Measurements from ENCODE around the gene NEK2. TPM values are rescaled to one million over a fixed set of nuclear protein-coding genes. Genes with fewer than 3 reads are reported as not detected.

Gene NEK2
- total RNA-seq, 1 experiment from 2014 or later = 17.6 TPM

- Histone ChIP-seq H3K9me3 (ENCODE audit: control insufficient read depth, low read depth, low read length) (no peaks in the 10 kb centered on the region), H3K27ac (ENCODE audit: insufficient read length, low read depth, low read length) (no peak overlapping the region), H2BK5ac (ENCODE audit: insufficient read length, low read length) (no peak overlapping the region), H3K9ac (ENCODE audit: extremely low read depth, insufficient read length, low read length) (no peak overlapping the region), H4K20me1 (ENCODE audit: control insufficient read depth, insufficient read depth, insufficient read length) (no peaks in the 10 kb centered on the region), H3K23me2 (ENCODE audit: insufficient read length, low read depth, low read length, poor library complexity, severe bottlenecking) (no peaks in the 10 kb centered on the region), H2AFZ (ENCODE audit: low read length) (no peak overlapping the region), H3K23ac (ENCODE audit: insufficient read length, low read depth, low read length) (no peak overlapping the region), H3K79me1 (ENCODE audit: insufficient read depth, low read depth, low read length, poor library complexity, severe bottlenecking) (no peaks in the 10 kb centered on the region), H4K8ac (replicated peaks; ENCODE audit: insufficient read length, low read depth, low read length) (no peak overlapping the region), H2BK20ac (ENCODE audit: low read depth, low read length, poor library complexity, severe bottlenecking) (no peak overlapping the region), H3K56ac (ENCODE audit: insufficient read length, low read depth, low read length) (no peak overlapping the region), H4K91ac (ENCODE audit: insufficient read length, low read depth, low read length) (no peak overlapping the region), H2AK5ac (ENCODE audit: insufficient read length, low read length) (no peak overlapping the region), H2BK120ac (ENCODE audit: low read depth, low read length, poor library complexity, severe bottlenecking) (no peak overlapping the region), H3K4me2 (ENCODE audit: insufficient read depth, insufficient read length, low read length) (no peak overlapping the region), H2BK12ac (ENCODE audit: insufficient read length, low read depth, low read length) (no peak overlapping the region), H3K27me3 (ENCODE audit: insufficient read depth, low read length) (no peaks in the 10 kb centered on the region; the same call in 1 of the 2 replicates), H3K79me2 (ENCODE audit: insufficient read depth, low read length) (no peaks in the 10 kb centered on the region), H3T11ph (ENCODE audit: low read length) (no peak overlapping the region), H3K4ac (ENCODE audit: low read depth, low read length) (no peak overlapping the region), H4K5ac (ENCODE audit: insufficient read length, low read depth, low read length) (no peak overlapping the region), H3K14ac (ENCODE audit: insufficient read depth, low read length) (no peak overlapping the region), H3K4me1 (ENCODE audit: insufficient read depth, low read length) (no peaks in the 10 kb centered on the region), H3K18ac (ENCODE audit: insufficient read length, low read depth, low read length) (no peak overlapping the region), H2BK15ac (ENCODE audit: low read depth, low read length) (no peak overlapping the region)
- no peaks in the 10 kb centered on the region for H3K9me3 Mint-ChIP-seq
- H3K4me3 Mint-ChIP-seq = no peak overlapping the region
- DNase-seq = no peak
- no peaks in the 10 kb centered on the region; the same call in 1 of the 2 replicates for H3K27me3 Mint-ChIP-seq (ENCODE audit: low read depth)
- WGBS (ENCODE audit: extremely low coverage, insufficient read length, low lambda C conversion rate) = no CpG with 5 or more reads among the region's 5 CpGs
- H3K4me1 Mint-ChIP-seq = peaks cover 10 to 14% of the 10 kb centered on the region in 2 experiments
- TF ChIP-seq, protein P1, sequence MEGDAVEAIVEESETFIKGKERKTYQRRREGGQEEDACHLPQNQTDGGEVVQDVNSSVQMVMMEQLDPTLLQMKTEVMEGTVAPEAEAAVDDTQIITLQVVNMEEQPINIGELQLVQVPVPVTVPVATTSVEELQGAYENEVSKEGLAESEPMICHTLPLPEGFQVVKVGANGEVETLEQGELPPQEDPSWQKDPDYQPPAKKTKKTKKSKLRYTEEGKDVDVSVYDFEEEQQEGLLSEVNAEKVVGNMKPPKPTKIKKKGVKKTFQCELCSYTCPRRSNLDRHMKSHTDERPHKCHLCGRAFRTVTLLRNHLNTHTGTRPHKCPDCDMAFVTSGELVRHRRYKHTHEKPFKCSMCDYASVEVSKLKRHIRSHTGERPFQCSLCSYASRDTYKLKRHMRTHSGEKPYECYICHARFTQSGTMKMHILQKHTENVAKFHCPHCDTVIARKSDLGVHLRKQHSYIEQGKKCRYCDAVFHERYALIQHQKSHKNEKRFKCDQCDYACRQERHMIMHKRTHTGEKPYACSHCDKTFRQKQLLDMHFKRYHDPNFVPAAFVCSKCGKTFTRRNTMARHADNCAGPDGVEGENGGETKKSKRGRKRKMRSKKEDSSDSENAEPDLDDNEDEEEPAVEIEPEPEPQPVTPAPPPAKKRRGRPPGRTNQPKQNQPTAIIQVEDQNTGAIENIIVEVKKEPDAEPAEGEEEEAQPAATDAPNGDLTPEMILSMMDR (conservative IDR thresholded peaks at IDR 0.05) = no peak
- no peaks in the 10 kb centered on the region for H3K36me3 Mint-ChIP-seq (ENCODE audit: insufficient read depth in 1 of 3, low read depth in 3 of 3)
- H3K27ac Mint-ChIP-seq = no peak overlapping the region
These were observed 36.7 kb downstream of the NEK2 start for GRCh38 chr1:211638689-211639101.
